D721Med (cell line): ENCODE results near the gene PLAC8L1.

Source experiments
- DNase-seq: peaks from one replicate; pipeline ENCODE4 v3.0.0; 2011; ENCODE audit warnings: low spot score; ENCODE audit not compliant: insufficient read length
- FAIRE-seq: peaks from 2 replicates; lab custom pipeline; 2011; peaks lifted over from hg19 to GRCh38; lab: Jason Lieb, UNC
- TF ChIP-seq, protein P1 (sequence below): IDR thresholded peaks from 2 replicates; pipeline ENCODE4 v1.5.1; 2012; ENCODE audit warnings: mild to moderate bottlenecking, control low read depth; ENCODE audit not compliant: insufficient read depth; ENCODE audit errors: missing control alignments

PLAC8L1 gene

DNA sequence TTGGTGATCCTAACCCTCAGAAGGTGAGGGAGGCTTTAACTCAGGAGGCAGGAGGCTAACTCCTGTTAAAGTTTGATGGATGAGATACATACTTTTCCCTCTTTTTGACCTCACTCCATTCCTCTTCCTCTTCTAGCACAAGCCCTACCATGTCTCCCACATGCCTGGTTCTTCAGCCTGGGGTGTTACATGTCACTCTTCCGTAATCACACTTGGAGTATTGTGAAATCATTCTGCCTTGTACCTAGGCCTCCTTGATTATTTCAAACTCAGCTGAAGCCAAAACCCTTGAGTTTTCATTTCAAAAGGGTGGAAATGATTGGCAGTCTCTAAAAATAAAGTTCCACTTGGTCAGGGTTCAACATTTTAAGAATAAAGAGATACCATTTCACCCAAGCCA, 1.8 kb downstream of the PLAC8L1 start:
- DNase-seq, result no peak
- TF ChIP-seq, protein P1, sequence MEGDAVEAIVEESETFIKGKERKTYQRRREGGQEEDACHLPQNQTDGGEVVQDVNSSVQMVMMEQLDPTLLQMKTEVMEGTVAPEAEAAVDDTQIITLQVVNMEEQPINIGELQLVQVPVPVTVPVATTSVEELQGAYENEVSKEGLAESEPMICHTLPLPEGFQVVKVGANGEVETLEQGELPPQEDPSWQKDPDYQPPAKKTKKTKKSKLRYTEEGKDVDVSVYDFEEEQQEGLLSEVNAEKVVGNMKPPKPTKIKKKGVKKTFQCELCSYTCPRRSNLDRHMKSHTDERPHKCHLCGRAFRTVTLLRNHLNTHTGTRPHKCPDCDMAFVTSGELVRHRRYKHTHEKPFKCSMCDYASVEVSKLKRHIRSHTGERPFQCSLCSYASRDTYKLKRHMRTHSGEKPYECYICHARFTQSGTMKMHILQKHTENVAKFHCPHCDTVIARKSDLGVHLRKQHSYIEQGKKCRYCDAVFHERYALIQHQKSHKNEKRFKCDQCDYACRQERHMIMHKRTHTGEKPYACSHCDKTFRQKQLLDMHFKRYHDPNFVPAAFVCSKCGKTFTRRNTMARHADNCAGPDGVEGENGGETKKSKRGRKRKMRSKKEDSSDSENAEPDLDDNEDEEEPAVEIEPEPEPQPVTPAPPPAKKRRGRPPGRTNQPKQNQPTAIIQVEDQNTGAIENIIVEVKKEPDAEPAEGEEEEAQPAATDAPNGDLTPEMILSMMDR, result no peak
- FAIRE-seq, result no peak

DNA sequence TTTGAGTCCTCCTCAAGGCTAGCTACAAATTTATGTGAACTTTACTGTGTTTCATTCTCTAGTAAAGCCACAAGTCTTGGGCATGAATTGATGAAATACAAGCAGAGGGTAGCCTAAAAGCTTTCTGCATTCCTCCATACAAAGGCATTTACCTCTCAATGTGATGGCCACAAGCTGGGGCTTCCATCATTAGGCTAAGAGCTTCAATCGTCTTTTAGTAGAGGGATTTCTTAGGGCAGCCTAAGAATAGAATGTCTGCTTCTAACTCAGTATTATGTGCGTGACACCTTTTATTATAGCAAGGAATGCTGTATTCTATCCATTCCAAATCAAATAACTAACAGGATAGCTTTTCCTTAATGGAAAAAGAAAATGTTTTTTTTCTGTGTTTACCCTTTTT, 3.7 kb downstream of the PLAC8L1 start:
- no peak for FAIRE-seq
- TF ChIP-seq, protein P1, result no peak
- no peak for DNase-seq

DNA sequence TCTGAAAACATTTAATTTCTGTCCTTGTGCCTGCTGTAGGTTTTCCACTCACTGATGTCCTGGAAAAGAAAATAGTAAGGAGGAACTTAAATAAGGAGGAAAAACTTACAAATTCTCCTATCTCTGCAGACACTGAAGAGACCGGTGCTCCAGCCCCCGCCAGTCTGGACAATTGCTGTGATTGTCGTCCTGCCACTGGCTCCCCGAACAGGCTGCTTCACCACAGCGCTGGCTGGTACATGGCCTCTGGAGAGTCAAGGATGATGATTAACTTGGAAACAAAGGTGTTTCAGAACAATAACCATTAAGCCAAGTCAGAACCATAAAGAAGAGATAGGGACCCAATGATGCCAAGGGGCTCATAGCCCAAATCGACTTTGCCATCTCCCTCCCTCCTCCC, 7.3 kb downstream of the PLAC8L1 start:
- FAIRE-seq, result no peak

DNA sequence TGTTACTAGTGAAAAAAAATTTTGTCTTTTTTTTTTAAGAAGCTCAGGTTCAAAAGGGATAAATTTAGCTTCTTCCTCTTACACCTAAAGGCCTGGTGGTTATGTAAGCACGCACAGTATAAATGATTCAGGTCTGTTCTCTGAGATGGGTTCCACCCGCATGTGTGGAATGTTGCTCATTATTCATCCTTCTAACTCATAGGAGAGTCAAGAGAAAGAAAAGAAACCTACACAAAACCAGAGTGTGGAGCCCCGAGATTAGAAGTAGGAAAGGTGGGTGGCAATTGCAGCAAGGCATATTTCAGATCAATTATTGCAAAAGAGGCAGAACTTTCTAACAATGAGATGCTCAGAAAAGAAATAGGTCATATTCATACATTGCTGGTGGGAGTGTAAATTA, 13.5 kb downstream of the PLAC8L1 start:
- TF ChIP-seq, protein P1, result no peak
- FAIRE-seq (no peak), DNase-seq (no peak)

More for the DNA sequence above, 7.3 kb downstream of the PLAC8L1 start:
- TF ChIP-seq, protein P1, result no peak
- no peak for DNase-seq

DNA sequence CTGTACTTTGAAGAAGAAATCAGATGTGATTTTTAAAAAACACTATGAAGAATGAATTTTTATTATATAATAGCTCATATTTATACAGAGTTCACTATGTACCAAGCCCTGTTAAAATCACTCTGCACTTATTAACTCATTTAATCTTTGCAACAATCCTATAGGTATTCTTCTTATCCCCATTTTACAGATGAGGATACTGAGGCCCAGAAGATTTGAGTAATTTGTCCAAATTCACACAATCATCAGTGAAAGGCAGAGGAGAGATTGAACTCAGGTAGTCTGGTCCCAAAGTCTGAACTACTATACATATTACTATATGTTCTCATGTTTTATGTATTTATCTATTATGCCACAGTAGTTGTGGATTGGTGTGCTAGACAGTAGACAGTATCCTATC, 16.1 kb downstream of the PLAC8L1 start:
- no peak for DNase-seq
- no peak for FAIRE-seq
- TF ChIP-seq, protein P1, result no peak

DNA sequence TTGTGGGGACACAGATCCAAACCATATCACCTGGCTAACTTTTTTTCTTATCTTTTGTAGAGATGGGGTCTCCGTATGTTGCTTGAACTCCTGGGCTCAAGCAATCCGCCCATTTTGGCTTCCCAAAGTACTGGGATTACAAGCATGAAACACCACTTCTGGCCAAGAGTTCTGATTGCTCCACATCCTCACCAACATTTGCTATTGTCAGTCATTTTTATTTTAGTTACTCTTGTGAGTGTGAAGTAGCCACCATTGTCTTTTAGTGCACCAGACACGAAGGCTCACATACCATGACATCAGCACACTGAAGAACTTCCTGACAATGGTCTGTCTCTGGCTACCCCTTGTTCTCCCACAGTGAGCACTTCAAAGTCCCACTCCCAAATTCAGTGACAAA, 17.3 kb downstream of the PLAC8L1 start:
- TF ChIP-seq, protein P1, result no peak
- no peak for FAIRE-seq
- DNase-seq, result no peak

DNA sequence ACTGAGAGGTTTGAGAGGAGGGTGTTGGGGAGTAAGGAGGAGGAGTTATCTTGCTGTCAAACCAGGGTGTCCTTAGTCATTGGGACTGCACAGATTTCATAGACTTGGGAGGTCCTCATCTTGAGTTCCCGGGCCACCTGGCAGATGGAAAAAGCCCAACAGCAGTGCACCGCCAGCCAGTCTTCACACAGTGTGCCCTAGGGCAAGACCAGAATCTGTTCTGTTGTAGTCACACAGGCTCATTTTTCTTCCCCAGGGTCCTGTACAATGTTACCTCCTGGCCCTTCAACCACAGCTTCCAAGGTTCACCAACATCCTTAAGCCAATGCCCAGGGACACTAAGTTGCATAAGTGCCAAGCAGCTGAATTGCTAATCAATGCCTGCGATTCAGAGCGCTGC, 21.0 kb downstream of the PLAC8L1 start:
- DNase-seq (no peak), FAIRE-seq (no peak)
- TF ChIP-seq, protein P1, result no peak
